Measurements from ENCODE around the gene INPP5E.

The INPP5E gene, protein sequence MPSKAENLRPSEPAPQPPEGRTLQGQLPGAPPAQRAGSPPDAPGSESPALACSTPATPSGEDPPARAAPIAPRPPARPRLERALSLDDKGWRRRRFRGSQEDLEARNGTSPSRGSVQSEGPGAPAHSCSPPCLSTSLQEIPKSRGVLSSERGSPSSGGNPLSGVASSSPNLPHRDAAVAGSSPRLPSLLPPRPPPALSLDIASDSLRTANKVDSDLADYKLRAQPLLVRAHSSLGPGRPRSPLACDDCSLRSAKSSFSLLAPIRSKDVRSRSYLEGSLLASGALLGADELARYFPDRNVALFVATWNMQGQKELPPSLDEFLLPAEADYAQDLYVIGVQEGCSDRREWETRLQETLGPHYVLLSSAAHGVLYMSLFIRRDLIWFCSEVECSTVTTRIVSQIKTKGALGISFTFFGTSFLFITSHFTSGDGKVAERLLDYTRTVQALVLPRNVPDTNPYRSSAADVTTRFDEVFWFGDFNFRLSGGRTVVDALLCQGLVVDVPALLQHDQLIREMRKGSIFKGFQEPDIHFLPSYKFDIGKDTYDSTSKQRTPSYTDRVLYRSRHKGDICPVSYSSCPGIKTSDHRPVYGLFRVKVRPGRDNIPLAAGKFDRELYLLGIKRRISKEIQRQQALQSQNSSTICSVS

DNA sequence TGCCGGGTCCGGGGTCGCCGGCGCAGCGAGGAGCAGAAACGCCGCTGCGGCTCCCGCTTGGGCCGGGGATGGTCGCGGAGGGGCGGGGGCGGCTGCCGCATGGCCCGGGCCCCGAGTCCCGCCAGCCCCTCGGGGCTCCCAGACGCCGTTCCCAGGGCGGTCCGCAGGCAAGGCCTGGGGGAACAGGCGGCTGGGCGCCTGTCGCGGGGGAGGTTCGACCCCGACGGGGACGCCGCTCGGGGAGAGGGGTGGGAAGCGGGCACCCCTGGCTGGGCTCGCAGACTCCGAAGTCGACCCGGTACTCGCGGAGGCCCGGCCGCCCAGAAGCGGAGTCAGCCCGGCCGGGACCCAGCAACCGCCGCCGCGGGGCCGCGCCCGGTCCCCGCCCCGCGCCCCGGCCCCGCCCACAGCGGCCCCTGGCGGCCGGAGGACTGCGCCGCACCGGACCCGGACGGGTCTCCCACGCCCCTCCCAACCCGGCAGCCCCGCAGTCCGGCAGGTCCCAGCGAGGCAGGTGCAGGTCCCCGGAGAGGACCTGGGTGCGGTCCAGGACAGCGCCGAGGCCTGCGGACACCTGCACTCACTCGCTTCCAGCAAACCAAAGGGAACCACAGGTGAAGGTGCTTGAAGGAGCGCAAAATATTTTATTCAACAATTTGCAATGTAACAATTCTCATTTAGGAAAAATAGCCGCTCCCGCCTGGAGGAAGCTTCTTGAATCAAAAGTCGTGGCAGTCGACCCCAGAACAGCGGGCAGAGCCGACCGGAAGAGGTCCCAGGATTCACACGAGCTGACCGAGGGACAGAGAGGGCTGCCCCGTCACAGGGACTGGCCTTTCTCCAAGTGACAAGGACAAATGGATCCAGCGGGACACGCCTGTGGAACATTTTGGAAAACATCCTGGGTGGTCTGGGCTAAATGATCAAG, at the start of gene INPP5E:
TSS of gene INPP5E (minus strand) at position 365 of the 928 bp plus-strand sequence. CDS start 426 bp downstream, outside the sequence.
- DNase-seq (ENCODE audit: low read depth), result peak; percentile 83

DNA sequence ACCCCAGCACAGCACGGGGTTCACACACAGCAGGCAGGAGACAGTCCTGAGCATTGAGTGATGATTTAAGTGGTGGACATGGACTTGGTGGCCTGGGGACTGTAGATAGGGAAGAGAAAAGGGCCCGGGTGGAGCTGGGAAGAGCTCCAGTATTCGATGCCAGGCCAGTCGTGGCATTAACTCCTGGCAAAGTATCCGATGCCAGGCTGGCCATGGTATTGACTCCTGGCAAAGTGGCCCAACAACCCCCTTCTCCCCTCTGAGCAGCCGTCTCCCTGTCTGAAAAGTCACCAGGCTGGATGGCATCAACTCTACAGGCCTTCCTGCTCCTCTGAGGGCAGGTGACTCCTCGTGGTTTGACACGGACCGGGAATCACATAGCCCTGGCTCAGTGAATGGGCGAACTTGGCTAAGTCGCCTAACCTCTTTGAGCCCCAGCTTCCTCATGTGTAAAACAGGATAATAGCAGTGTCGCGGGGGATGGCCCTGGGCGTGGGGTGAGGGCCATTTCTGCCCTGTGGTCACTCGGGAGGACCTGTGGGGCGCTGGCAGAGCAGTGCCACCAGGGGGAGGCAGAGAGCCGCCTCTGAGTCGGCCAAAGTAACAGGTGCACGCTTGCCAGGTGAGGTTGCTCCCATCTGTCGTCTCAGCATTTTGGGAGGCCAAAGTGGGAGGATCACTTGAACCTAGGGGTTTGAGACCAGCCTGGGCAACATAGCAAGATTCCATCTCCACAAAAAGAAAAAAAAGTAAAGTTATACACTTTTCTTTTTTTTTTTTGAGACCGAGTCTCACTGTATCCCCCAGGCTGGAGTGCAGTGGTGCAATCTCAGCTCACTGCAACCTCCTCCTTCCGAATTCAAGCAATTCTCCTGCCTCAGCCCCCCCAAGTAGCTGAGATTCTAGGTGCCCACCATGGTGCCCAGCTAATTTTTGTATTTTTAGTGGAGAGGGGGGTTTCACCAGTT, 48.9 kb upstream of the INPP5E start:
- DNase-seq (ENCODE audit: low read depth), result peak; percentile 74

DNA sequence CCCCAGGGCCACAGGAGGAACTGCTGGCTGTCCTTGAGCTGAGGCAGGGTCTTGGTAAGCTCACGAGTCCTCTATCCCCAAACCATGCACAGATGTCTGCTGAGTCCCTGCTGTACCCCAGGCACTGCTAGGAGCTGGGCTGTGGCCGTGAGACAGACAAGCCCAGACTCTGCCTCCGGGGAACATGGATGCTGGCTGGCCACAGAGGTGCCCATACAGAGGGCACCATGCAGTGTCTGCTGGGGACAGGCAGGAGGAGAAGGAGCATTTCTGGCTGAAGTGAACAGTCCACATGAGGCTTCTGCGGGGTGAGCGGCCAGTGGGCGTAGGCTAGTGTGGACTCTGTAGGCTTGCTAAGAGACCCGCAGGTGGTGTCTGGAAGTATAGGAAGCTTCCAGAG, 48.0 kb upstream of the INPP5E start:
- DNase-seq (ENCODE audit: low read depth), result no peak

DNA sequence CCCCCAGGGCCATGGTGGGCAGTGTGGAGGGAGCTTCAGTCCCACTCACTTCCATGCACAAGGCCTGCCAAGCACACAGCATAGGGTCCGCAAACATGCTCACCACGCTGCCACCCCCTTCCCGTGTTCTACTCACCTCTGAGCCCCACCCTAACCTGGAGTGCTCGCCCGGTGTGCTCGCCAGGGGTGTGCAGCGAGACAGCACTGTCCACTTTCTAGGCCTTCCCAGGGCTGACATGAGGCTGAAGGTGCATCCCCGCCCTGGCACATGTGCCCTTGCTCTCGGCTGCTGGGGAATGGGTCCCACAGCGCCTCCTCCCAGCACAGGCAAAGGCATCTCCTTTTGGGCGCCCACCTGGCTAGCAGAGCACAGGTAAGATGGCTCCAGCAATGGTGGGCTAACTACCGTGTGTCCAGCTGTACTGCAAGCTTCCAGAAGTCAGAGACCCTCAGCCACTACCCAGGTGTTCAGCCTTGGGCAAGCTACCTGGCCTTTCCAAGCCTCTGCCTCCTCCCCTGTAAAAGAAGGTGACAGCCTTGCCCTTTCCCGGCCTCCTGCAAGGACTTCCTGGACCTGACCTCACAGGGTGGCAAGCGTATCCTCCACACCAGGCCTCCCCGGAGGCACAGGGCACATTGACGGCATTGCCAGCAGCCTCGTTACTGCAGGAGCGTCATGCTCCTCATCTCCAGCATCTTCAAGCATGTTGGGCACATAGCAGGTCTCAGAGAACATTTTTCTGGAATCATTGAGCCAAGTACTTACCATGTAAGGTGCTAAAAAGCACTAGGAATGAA, 47.4 kb upstream of the INPP5E start:
- no peak for DNase-seq (ENCODE audit: low read depth)

DNA sequence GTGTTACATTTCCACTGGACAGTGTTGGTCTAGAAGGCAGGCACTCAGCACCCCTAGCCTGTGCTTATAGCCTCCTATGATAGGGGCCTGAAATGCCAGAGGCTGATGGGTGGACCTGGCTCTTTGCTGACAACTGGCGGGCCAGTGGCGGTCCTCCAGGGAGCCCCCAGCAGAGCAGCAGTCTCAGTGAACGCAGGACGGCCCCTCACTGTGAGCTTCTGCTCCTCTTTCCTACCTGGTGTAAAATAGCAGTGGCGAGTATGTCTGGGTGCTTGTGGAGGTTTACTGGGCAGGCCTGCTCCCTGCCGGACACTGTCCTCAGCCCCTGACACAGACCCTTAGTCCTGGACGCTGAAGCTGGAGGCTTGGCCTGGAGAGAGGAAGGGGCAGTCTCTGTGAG, 46.5 kb upstream of the INPP5E start:
- DNase-seq (ENCODE audit: low read depth), result no peak

DNA sequence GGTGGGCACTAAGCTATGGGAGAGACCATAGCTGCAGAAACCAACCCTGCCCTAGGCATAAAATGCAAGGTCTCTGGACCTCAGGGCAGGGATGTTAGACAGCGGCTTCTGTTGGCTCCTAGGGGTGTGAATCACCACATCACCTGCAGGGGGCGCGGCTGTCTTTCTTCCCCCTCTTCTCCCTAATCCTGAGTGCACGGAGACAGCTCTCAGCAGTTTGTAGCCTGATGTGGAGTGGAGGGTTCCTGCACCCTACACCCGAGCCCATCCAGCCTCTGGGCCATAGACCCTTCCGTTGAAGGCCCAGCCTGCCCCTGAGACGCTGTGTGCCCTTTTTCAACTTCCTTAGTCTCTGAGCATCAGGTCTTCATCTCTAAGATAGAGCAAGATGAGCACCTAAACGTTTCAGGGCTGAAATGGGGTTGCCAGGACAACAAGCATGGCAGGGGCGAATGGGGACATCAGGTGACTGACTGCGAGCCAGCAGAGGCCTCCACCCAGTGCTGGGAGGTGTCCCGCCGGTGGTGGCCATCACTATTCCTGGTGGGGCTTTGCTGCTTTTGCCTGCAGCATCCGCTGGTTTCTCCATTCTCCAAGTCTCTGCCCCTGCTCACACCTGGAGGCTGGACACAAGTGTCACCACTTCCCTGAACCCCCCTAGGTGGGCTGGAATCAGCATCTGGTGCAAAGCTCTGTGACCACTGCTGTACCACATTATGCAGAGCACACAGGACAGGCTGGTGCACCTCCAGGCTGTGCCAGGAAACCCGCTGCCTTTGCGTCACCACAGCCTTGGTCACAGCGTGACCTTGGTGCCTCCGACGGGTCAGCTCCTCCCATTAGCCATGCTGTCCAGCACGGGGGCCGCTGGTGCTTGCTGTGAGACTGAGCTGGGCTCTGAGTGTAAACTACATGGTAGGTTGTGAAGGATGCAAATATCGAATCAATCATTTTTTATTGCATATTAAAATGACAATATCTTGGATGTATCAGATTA, 45.7 kb upstream of the INPP5E start:
- peak; percentile 85 for DNase-seq (ENCODE audit: low read depth)

DNA sequence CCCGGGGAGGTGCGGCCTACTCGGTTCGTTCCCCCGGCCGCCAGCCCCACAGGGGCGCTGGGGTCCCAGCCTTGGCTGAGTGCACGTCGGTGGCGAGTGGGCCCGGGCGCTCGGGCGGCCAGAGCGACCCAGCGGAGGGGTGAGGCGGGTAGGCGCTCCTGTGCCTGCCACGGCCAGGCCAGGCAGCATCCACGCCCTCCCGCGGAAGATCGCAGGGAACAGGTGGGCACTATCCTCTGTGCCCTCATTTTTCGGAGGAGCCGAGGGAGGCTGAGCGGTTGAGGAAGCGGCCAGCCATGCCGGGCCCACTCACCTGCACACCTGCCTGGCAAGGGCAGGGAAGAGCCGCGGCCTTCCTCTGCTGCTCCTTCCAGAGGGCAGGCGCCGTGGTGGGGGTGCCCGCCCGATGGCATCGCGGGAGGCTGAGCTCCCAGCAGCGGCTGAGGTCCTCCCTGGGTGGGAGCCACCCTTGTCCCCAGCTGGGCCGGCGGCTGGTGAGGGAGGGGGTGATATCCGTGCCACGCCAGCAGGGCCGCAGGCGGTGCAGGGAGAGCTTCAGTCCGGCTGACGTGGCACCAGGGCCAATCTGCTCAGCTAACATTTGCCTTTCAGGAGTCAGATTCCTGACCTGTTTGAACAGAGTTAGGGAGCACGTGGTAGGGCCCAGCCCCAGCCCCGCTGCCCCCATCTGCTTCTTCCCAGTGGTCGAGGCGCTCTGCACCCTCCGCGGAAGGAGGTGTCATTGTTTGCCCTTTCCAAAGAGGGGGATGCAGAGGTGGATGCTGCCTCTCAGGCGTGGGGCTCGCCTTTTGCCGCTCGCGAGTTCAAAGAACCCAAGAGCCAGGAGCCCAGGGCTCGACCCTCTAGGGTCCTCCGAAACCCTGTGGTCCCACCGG, 44.8 kb upstream of the INPP5E start:
- DNase-seq (ENCODE audit: low read depth), result no peak

DNA sequence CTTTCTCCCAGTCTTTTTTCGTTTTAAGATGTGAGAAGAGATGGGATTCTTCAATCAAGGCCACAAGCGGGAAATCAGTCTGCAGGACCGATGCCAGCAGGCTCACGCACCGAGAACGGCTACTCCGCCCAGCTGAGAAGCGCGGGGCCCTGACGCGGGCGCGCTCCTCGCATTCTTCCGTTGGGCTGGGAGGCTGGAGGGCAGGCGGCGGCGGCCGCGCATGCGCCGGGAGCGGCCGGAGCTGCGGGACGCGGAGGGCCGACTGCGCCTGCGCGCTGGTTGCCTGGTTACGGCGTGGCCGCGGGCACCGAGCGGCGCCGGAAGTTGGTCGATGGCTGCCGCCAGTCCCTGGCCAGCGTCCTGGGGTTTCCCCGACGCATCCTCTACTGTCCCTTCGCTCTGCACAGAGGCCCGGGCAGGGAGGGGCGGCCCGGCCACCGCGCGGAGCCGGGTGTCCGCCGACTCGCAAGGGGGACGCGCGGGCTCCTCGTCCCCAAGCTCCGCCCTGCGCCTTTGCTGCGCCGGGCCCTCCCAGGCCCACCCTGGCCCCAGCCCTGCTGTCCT, 44.0 kb upstream of the INPP5E start:
- peak; percentile 96 for DNase-seq (ENCODE audit: low read depth)

DNA sequence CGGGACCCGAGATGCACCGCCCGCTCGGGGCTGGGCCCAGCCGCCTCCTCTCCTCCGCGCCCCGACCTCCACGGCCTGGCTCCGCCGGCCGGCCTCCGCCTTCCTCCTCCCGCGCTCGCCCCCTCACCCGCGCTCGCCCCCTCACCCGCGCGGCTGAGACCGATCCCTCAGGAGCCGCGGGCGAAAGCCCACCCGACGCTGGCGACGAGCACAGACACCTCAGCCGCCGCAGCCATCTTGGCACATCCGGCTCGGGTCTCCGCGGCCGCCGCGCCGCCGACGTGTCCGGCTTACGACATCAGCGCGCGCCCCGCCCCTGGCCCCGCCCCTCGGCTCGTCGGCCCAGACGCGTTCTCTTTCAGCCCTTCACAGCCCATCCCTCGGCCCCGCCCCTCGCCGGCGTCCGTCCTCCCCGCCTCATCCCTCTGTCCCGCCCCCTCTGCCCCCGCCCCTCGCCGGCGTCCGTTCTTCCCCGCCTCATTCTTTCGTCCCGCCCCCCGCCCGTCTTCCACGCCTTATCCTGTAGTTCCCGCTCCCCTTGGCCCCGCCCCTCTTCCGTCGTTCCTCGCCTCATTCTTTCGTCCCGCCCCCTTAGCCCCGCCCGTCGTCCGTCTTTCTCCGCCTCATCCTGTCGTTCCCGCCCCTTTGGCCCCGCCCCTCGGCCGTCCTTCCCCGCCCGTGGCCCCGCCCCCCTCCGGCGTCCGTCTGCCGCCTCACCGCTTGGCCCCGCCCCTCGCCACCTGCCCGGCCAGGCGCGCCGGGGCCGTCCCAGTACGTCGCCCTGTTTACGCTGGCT, 43.3 kb upstream of the INPP5E start, which contains the start of gene SEC16A:
TSS of gene SEC16A (minus strand) at position 248 of the 796 bp plus-strand sequence. CDS start 5,425 bp downstream, outside the sequence.
- DNase-seq (ENCODE audit: low read depth), result peak; percentile 100

DNA sequence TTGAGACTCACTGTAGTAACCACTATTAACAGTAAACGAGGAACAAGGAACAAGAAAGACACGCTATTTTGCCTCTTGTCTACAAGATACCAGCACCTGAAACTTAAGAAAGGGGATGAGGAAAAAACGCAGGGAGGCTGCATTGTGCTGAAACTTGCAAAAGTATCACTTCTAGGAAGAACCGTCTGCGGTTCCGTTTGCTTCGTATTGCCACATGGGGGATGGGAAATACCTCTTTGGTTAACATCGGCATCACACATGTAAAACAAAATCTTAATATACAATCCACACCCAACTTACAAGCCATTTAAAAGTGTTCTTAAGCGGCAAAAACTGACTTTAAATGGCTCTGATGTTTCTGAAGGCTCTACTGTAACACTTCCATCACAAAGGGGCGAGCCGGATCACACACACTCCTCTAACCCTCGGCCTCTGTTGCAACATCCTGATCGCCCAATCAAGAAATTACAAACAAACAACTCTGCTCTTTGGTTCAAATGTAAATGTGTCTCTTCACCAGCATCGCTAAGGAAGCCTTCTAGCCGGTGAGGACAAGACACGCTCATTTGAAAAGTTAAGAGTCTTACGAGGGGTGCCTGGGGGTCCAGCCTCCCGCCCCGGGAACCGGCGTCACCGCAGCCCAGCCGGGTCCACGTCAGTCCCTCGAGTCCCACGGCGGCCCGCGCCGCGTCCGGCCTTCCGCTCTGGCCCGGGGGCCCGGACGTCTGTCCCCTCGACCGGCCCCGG, 42.6 kb upstream of the INPP5E start:
- DNase-seq (ENCODE audit: low read depth), result no peak

DNA sequence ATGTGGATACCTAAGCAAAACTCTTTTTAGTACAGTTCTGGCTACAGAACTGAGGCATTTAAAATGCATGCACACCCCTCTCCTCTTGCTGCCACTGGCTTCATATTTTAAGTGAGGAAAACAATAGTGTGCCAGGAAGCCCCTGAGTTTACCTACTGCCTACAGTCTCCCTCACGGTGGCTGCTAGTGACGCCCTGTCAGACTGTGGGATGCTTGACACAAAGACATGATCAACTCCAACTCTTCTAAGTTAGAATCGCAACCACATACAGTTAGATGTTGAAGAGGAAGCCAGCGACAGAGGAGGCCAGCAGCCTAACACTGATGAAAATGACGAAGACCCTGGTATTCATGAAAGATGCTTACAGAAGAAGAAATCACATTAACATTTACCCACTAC, 41.9 kb upstream of the INPP5E start:
- no peak for DNase-seq (ENCODE audit: low read depth)

DNA sequence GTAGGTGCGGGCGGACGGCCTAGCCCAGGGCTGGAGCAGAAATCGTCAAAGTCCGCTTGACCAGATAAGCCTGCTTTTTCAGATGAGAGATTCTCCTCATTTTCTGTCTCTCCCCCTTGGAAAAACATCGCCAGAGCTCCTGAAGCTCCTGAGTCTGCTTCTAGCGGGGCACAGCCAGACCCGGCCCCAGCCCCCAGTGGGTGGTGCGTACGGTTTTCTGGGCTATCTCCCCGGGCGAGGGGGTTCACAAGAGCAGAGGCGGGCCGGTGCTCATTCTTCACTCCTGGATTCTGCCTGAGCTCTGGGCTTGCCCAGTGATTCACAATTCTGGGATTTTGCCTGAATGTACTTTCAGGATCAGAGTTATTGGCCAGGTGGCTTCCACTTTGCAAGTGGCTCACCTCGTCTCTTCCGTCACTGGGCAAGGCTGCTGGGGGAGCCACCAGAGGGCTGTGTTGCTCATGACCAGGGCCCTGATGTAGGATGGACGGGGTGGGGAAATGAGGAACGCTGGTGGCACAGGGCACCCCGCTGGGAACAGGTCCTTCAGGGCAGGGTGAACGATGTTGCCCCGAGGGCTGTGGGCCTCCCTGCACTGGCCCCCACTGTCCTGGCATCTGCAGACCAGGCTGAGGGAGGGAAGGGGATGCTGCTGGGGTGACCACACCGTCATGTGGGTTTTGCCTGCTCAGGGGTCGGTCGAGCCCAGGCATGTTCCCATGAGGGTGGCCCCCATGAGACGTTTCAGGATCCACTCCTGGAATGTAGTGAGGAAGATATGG, 36.9 kb upstream of the INPP5E start:
- DNase-seq (ENCODE audit: low read depth), result no peak

DNA sequence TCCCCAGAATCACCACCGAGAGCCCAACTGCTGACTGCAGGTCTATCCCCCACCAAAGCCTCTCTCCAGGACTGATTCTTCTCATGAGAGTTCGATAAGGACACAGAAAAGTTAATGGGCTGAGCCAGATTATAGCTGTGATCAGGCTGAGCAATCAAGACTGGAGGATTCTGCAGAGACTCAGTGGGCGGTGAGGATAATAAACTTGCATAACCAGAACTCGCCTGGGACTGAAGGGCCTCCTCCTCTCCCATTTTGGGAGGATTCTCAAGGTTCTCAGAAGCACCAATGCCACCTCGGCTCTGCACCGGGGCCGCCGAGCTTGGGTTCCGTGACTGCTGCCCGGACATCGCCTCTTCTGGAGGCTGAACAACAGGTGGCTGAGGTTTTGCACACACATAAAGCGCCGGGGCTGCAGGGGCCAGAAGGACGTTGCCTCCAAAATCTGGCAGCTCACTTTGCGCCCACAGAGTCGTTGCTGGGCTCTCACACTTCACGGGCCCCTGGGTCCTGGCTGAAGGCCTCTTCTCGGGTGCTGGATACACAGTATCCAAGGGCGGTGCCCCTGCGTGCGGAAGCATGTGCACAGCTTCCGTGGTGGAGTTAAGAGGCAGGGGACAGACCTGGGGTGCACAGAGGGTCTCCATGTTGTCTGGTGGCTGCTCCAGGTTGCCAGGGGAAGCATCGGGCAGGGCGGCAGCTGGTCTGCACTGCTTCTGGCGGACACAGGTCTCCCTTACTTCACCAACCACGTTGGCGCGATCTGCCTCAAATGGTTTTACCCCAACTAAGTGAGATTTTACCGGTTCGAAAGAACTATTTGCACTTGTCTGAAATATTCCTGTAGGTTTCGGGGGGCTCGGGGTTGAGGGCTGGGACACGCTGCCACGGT, 35.6 kb upstream of the INPP5E start:
- no peak for DNase-seq (ENCODE audit: low read depth)

DNA sequence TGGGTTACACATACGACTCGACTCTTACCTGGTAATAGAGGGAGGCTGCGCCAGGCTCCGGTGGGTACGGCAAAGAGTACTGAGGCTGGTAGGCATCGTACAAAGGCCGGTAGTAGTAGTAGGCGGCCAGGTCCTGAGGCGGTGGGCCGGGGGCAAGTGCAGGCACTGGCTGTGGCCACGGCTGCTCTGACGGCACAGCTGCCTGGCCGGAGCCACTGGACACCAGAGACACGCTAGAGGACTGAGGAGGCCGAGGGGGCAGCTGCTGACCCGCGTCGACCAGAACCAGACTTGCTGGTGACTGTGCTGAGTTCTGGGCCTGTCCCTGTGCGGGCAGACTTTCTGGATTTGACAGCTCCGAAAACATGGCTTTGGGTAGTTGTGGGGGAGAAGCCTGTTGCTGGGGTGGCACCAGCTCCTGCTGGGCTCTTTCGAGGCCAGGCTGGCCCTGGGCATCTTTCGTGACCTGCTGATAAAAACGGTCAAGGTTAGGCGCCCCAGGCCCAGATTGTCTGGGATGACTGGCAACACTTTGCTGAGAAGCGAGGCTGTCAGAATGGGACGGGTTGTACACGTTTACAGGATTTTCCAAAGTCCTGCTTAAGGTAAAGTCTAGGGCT, 34.5 kb upstream of the INPP5E start:
- DNase-seq (ENCODE audit: low read depth), result no peak
